K562 (cell line): ENCODE results near the gene PRDM16. TPM values are rescaled to one million over a fixed set of nuclear protein-coding genes. Genes with fewer than 3 reads are reported as not detected.

Experiments used
- ATAC-seq: fragments of 200-7000 bp; cut with Tn5 transposase; 3 replicates; pipeline ENCODE4 v1.9.1; 2020; ENCODE audit warnings: moderate library complexity
- BruUV-seq: library from RNA; stranded (reverse); fragments of 400-500 nt; replicated peaks from 2 replicates; lab custom pipeline; 2021; lab: Mats Ljungman, UMichigan
- CTCF ChIA-PET: fragments of 300-600 bp; formaldehyde crosslinking; extraction: SDS; loops from one replicate; lab custom pipeline; 2021; ENCODE audit warnings: low intra/inter-chr PET ratio; lab: Yijun Ruan, JAX
- POLR2A ChIA-PET: fragments of 300-600, 350-650 bp; sonication (Branson Sonifier 250); formaldehyde crosslinking; extraction: SDS; loops from one replicate; lab custom pipeline; 2021; ENCODE audit warnings: antibody characterized with exemption, inconsistent platforms; lab: Yijun Ruan, JAX
- DNase-seq, 4 experiments: peaks; one replicate each; pipeline versions ENCODE4 v3.0.0 to v3.0.0-alpha.2; 2011 to 2018; ENCODE audit warnings: low spot score in 3 of 4, mixed read lengths in 3 of 4; ENCODE audit errors: extremely low read depth in 1 of 4
- FAIRE-seq: peaks from 2 replicates; lab custom pipeline; 2011; peaks lifted over from hg19 to GRCh38; lab: Jason Lieb, UNC
- H2AFZ ChIP-seq: 2 replicates; pipeline ENCODE4 v1.6.0; 2011; ENCODE audit warnings: low read depth, low read length, control low read depth, inconsistent platforms
- H3K27ac ChIP-seq: fragments of 200-600 bp; 3 replicates; pipeline ENCODE4 v1.8.0; 2011; ENCODE audit warnings: low read depth, mild to moderate bottlenecking, control low read depth, inconsistent platforms, low read length, moderate library complexity, mixed read lengths; ENCODE audit errors: extremely low read depth
- H3K27me3 ChIP-seq, 2 experiments: fragments of 300-600 bp in 1 of 2; 2 replicates in 1 of 2; 3 replicates in 1 of 2; pipeline versions ENCODE4 v1.6.0 to v1.8.0; 2011; ENCODE audit warnings: inconsistent platforms in 2 of 2, low read length in 2 of 2, mild to moderate bottlenecking in 1 of 2, mixed read lengths in 1 of 2, moderate library complexity in 1 of 2; ENCODE audit not compliant: control insufficient read depth in 2 of 2, insufficient read depth in 2 of 2
- H3K36me3 ChIP-seq: fragments of 300-600 bp; 3 replicates; pipeline ENCODE4 v1.8.0; 2011; ENCODE audit warnings: mild to moderate bottlenecking, low read length, inconsistent platforms; ENCODE audit not compliant: control insufficient read depth, insufficient read depth
- H3K4me1 ChIP-seq, 2 experiments: fragments of 200-600 bp in 1 of 2; replicated peaks in 1 of 2; 2 replicates in 1 of 2; 3 replicates in 1 of 2; pipeline versions ENCODE4 v1.5.1 to v1.8.0; 2011; ENCODE audit warnings: inconsistent platforms in 2 of 2, low read length in 2 of 2, mild to moderate bottlenecking in 1 of 2, mixed read lengths in 1 of 2, moderate library complexity in 1 of 2; ENCODE audit not compliant: control insufficient read depth in 2 of 2, insufficient read depth in 2 of 2
- H3K4me2 ChIP-seq: 2 replicates; pipeline ENCODE4 v1.6.1; 2011; ENCODE audit warnings: low read length, control low read depth, inconsistent platforms, mixed read lengths; ENCODE audit not compliant: insufficient read depth
- H3K4me3 ChIP-seq: fragments of 200-600 bp; sonication (generic), shearing (Covaris generic); 2 replicates; pipeline ENCODE4 v1.5.1; 2016; ENCODE audit warnings: control low read depth, inconsistent platforms
- H3K79me2 ChIP-seq: fragments of 200-600 bp; 3 replicates; pipeline ENCODE4 v1.8.0; 2011; ENCODE audit warnings: low read length, inconsistent platforms; ENCODE audit not compliant: control insufficient read depth, insufficient read depth
- H3K9ac ChIP-seq, 2 experiments: 2 replicates each; pipeline versions ENCODE4 v1.6.0 to v1.6.1; 2011; ENCODE audit warnings: low read depth in 2 of 2, low read length in 2 of 2, control low read depth in 1 of 2, inconsistent platforms in 1 of 2, mild to moderate bottlenecking in 1 of 2, mixed read lengths in 1 of 2; ENCODE audit not compliant: insufficient read depth in 1 of 2
- H3K9me1 ChIP-seq: one replicate; pipeline ENCODE4 v1.6.0; 2011; ENCODE audit warnings: inconsistent platforms, mild to moderate bottlenecking, low read length, moderate library complexity; ENCODE audit not compliant: control insufficient read depth, insufficient read depth
- H3K9me3 ChIP-seq: replicated peaks from 2 replicates; pipeline ENCODE4 v1.5.1; 2011; ENCODE audit warnings: low read depth, low read length, inconsistent platforms; ENCODE audit not compliant: control insufficient read depth, insufficient read depth
- H4K20me1 ChIP-seq: replicated peaks from 2 replicates; pipeline ENCODE4 v1.6.1; 2011; ENCODE audit warnings: low read length, inconsistent platforms, mixed read lengths; ENCODE audit not compliant: control insufficient read depth, insufficient read depth
- ARHGAP35 ChIP-seq: fragments of 450-650 bp; IDR thresholded peaks from 2 replicates; pipeline ENCODE4 v1.6.1; 2018; ENCODE audit not compliant: partially characterized antibody
- CTCF ChIP-seq, 3 experiments: IDR thresholded peaks in 2 of 3; conservative IDR thresholded peaks in 1 of 3; 2 replicates each; pipeline ENCODE4 v1.5.1; 2011 to 2012; ENCODE audit warnings: low read length in 3 of 3, mild to moderate bottlenecking in 3 of 3, control low read depth in 2 of 3, improper control_type of control experiment in 1 of 3, inconsistent platforms in 1 of 3, low read depth in 1 of 3, mixed read lengths in 1 of 3, moderate library complexity in 1 of 3; ENCODE audit not compliant: insufficient read depth in 2 of 3
- HDAC8 ChIP-seq: fragments of 450-650 bp; IDR thresholded peaks from 2 replicates; pipeline ENCODE4 v1.6.1; 2016; ENCODE audit warnings: mild to moderate bottlenecking, missing genetic modification characterization, moderate library complexity, missing compliant biosample characterization
- HDGF ChIP-seq: fragments of 450-650 bp; IDR thresholded peaks from 2 replicates; pipeline ENCODE4 v1.6.1; 2016
- KDM2B ChIP-seq: fragments of 250-450 bp; sonication (Bioruptor Pico); IDR thresholded peaks from 2 replicates; pipeline ENCODE4 v1.8.0; 2021; ENCODE audit warnings: mild to moderate bottlenecking, moderate library complexity
- NCOA4 ChIP-seq: fragments of 450-650 bp; IDR thresholded peaks from 2 replicates; pipeline ENCODE4 v1.6.1; 2018; ENCODE audit warnings: mild to moderate bottlenecking; ENCODE audit not compliant: partially characterized antibody
- RAD51 ChIP-seq: fragments of 450-650 bp; IDR thresholded peaks from 2 replicates; pipeline ENCODE4 v1.7.1; 2016; ENCODE audit warnings: low read depth, mild to moderate bottlenecking, borderline replicate concordance
- RFX1 ChIP-seq: fragments of 450-650 bp; IDR thresholded peaks from 2 replicates; pipeline ENCODE4 v1.6.1; 2016; ENCODE audit warnings: mild to moderate bottlenecking, moderate library complexity
- SRSF7 ChIP-seq: fragments of 200-400 bp; formaldehyde crosslinking; optimal IDR thresholded peaks from 2 replicates; pipeline ENCODE3; 2017; ENCODE audit warnings: mild to moderate bottlenecking, low read depth, low read length
- TCF15 ChIP-seq: fragments of 250-450 bp; sonication (Bioruptor Pico); IDR thresholded peaks from 2 replicates; pipeline ENCODE4 v1.8.0; 2022; ENCODE audit warnings: moderate library complexity, mild to moderate bottlenecking, inconsistent platforms
- TRIM24 ChIP-seq, 2 experiments: fragments of 450-650 bp; IDR thresholded peaks; 2 replicates each; pipeline ENCODE4 v1.6.1; 2016
- ZBTB12 ChIP-seq: fragments of 250-450 bp; sonication (Bioruptor Pico); IDR thresholded peaks from 2 replicates; pipeline ENCODE4 v1.4.0; 2020
- ZFPM2 ChIP-seq: fragments of 250-450 bp; sonication (Bioruptor Pico); IDR thresholded peaks from 2 replicates; pipeline ENCODE4 v1.5.1; 2022; ENCODE audit warnings: mild to moderate bottlenecking
- ZNF133 ChIP-seq: fragments of 250-450 bp; sonication (Bioruptor Pico); IDR thresholded peaks from 2 replicates; pipeline ENCODE4 v1.4.0; 2020; ENCODE audit warnings: mild to moderate bottlenecking
- ZNF212 ChIP-seq: fragments of 450-650 bp; formaldehyde crosslinking; IDR thresholded peaks from 2 replicates; pipeline ENCODE4 v1.4.0; 2020; ENCODE audit warnings: mild to moderate bottlenecking
- ZNF551 ChIP-seq: fragments of 250-450 bp; sonication (Bioruptor Pico); IDR thresholded peaks from 2 replicates; pipeline ENCODE4 v1.5.0; 2021; ENCODE audit warnings: mild to moderate bottlenecking, moderate library complexity
- ZNF655 ChIP-seq: fragments of 250-450 bp; sonication (Bioruptor Pico); IDR thresholded peaks from 2 replicates; pipeline ENCODE4 v1.5.0; 2021
- WGBS: fragments of 100-300 bp; shearing (Covaris generic); methylation state at CpG from one replicate; pipeline ENCODE4 v1.1.6; 2016; ENCODE audit warnings: low coverage, mixed read lengths; ENCODE audit not compliant: insufficient coverage; ENCODE audit errors: missing lambda C conversion rate; 5-methylcytosine and 5-hydroxymethylcytosine counted together
- in situ Hi-C: fragments of 300-500 bp; cut with MboI; formaldehyde crosslinking; loops from 4 replicates; pipeline ENCODE4 v1.15.0; 2018; ENCODE audit warnings: inconsistent platforms, mixed read lengths
- intact Hi-C: fragments of 100-400 bp; cut with micrococcal nuclease; formaldehyde crosslinking; loops from 2 replicates; pipeline ENCODE4 v1.14.2; 2022
- polyA plus RNA-seq, 8 experiments: library from polyadenylated mRNA; depleted of rRNA in 4 of 8; stranded (reverse) in 5 of 8; unstranded in 3 of 8; fragments of >200 nt; fragmentation: Nextera tagmentation in 2 of 8; fragmentation: Illumina TruSeq in 1 of 8; extraction: Ambion mirVana in 2 of 8; extraction: Trizol in 1 of 8; gene quantifications; 2 replicates each; pipeline versions ENCODE4 v1.2.1 to v1.2.3, GENCODE V29; 2011 to 2014; ENCODE audit warnings: inconsistent platforms in 1 of 8, missing spikeins in 1 of 8
- total RNA-seq, 7 experiments: library from RNA; depleted of rRNA in 6 of 7; stranded (reverse); fragments of >200 nt in 6 of 7; fragmentation: Illumina TruSeq in 2 of 7; extraction: Trizol in 2 of 7; gene quantifications; 2 replicates each; pipeline versions ENCODE4 v1.2.1 to v1.2.3, GENCODE V29; 2011 to 2021; ENCODE audit warnings: low replicate concordance in 1 of 7

PRDM16 gene
- total and polyA plus RNA-seq, 9 of the 15 experiments (the other 6 are each of a cell fraction or from before 2014, with no cell fraction given), result 0.10 to 0.27 TPM; not detected in 7

- H3K9me3 ChIP-seq, result no peaks in the 10 kb centered on the region
- no TSS peak for BruUV-seq
- TF ChIP-seq RFX1 (no peak), ZNF655 (CRISPR knock-in tag) (no peak), SRSF7 (no peak), ZBTB12 (no peak), RAD51 (no peak), ZNF133 (CRISPR knock-in tag) (no peak), ZFPM2 (CRISPR knock-in tag) (no peak), KDM2B (CRISPR knock-in tag) (no peak), HDAC8 (no peak), TRIM24 (IDR thresholded peaks at IDR 0.05) (no peak), ZNF212 (no peak), ARHGAP35 (no peak), NCOA4 (no peak), TCF15 (no peak), ZNF551 (CRISPR knock-in tag) (no peak), CTCF (IDR thresholded peaks at IDR 0.05 in 2 of 3, conservative IDR thresholded peaks at IDR 0.05 in 1 of 3; ENCODE audit: insufficient read depth in 2 of 3, low read depth in 1 of 3, low read length in 3 of 3) (no peak), HDGF (no peak)
- H3K27ac ChIP-seq, result no peak overlapping the region
- H2AFZ ChIP-seq, result no peak overlapping the region
- 0% methylated on average over 4 of the region's 5 CpGs for WGBS
- ATAC-seq, result no peak
- no peak overlapping the region for H3K4me3 ChIP-seq
- DNase-seq, result no peak
- H3K27me3 ChIP-seq, result peaks cover 0 to 15% of the 10 kb centered on the region in 2 experiments; a peak in 2 of 5 replicates
- no peak overlapping the region for H3K4me2 ChIP-seq
- no peaks in the 10 kb centered on the region for H3K4me1 ChIP-seq
- in situ Hi-C loops (no loop called here), intact Hi-C loops (no loop called here)
- no peak overlapping the region; a peak in 1 of 4 replicates for H3K9ac ChIP-seq
- H4K20me1 ChIP-seq, result no peaks in the 10 kb centered on the region
- no peaks in the 10 kb centered on the region for H3K79me2 ChIP-seq
- FAIRE-seq, result no peak
- H3K9me1 ChIP-seq, result no peaks in the 10 kb centered on the region
- ChIA-PET POLR2A (interaction anchor here (0.6 to 1.5 kb wide), 2 partner anchors 19 to 97 kb away, joined by 4 to 5 read pairs; no protein-coding TSS in a partner anchor), CTCF (no interaction called here)
- H3K36me3 ChIP-seq, result no peaks in the 10 kb centered on the region
Measured at GRCh38 chr1:3061566-3061965, 7.4 kb upstream of the PRDM16 start.
